K562 (cell line): ENCODE data around the gene LIPJ. TPM values are rescaled to one million over a fixed set of nuclear protein-coding genes. Genes with fewer than 3 reads are reported as not detected.

ENCODE experiments used
- ATAC-seq: fragments of 200-7000 bp; cut with Tn5 transposase; 3 replicates; pipeline ENCODE4 v1.9.1; 2020; ENCODE audit warnings: moderate library complexity
- BruUV-seq: library from RNA; stranded (reverse); fragments of 400-500 nt; replicated peaks from 2 replicates; lab custom pipeline; 2021; lab: Mats Ljungman, UMichigan
- CTCF ChIA-PET: fragments of 300-600 bp; formaldehyde crosslinking; extraction: SDS; loops from one replicate; lab custom pipeline; 2021; ENCODE audit warnings: low intra/inter-chr PET ratio; lab: Yijun Ruan, JAX
- POLR2A ChIA-PET: fragments of 300-600, 350-650 bp; sonication (Branson Sonifier 250); formaldehyde crosslinking; extraction: SDS; loops from one replicate; lab custom pipeline; 2021; ENCODE audit warnings: antibody characterized with exemption, inconsistent platforms; lab: Yijun Ruan, JAX
- DNase-seq, 4 experiments: peaks; one replicate each; pipeline versions ENCODE4 v3.0.0 to v3.0.0-alpha.2; 2011 to 2018; ENCODE audit warnings: low spot score in 3 of 4, mixed read lengths in 3 of 4; ENCODE audit errors: extremely low read depth in 1 of 4
- FAIRE-seq: peaks from 2 replicates; lab custom pipeline; 2011; peaks lifted over from hg19 to GRCh38; lab: Jason Lieb, UNC
- H2AFZ ChIP-seq: 2 replicates; pipeline ENCODE4 v1.6.0; 2011; ENCODE audit warnings: low read depth, low read length, control low read depth, inconsistent platforms
- H3K27ac ChIP-seq: fragments of 200-600 bp; 3 replicates; pipeline ENCODE4 v1.8.0; 2011; ENCODE audit warnings: low read depth, mild to moderate bottlenecking, control low read depth, inconsistent platforms, low read length, moderate library complexity, mixed read lengths; ENCODE audit errors: extremely low read depth
- H3K27me3 ChIP-seq, 2 experiments: fragments of 300-600 bp in 1 of 2; 2 replicates in 1 of 2; 3 replicates in 1 of 2; pipeline versions ENCODE4 v1.6.0 to v1.8.0; 2011; ENCODE audit warnings: inconsistent platforms in 2 of 2, low read length in 2 of 2, mild to moderate bottlenecking in 1 of 2, mixed read lengths in 1 of 2, moderate library complexity in 1 of 2; ENCODE audit not compliant: control insufficient read depth in 2 of 2, insufficient read depth in 2 of 2
- H3K36me3 ChIP-seq: fragments of 300-600 bp; 3 replicates; pipeline ENCODE4 v1.8.0; 2011; ENCODE audit warnings: mild to moderate bottlenecking, low read length, inconsistent platforms; ENCODE audit not compliant: control insufficient read depth, insufficient read depth
- H3K4me1 ChIP-seq, 2 experiments: fragments of 200-600 bp in 1 of 2; replicated peaks in 1 of 2; 2 replicates in 1 of 2; 3 replicates in 1 of 2; pipeline versions ENCODE4 v1.5.1 to v1.8.0; 2011; ENCODE audit warnings: inconsistent platforms in 2 of 2, low read length in 2 of 2, mild to moderate bottlenecking in 1 of 2, mixed read lengths in 1 of 2, moderate library complexity in 1 of 2; ENCODE audit not compliant: control insufficient read depth in 2 of 2, insufficient read depth in 2 of 2
- H3K4me2 ChIP-seq: 2 replicates; pipeline ENCODE4 v1.6.1; 2011; ENCODE audit warnings: low read length, control low read depth, inconsistent platforms, mixed read lengths; ENCODE audit not compliant: insufficient read depth
- H3K4me3 ChIP-seq: fragments of 200-600 bp; sonication (generic), shearing (Covaris generic); 2 replicates; pipeline ENCODE4 v1.5.1; 2016; ENCODE audit warnings: control low read depth, inconsistent platforms
- H3K79me2 ChIP-seq: fragments of 200-600 bp; 3 replicates; pipeline ENCODE4 v1.8.0; 2011; ENCODE audit warnings: low read length, inconsistent platforms; ENCODE audit not compliant: control insufficient read depth, insufficient read depth
- H3K9ac ChIP-seq, 2 experiments: 2 replicates each; pipeline versions ENCODE4 v1.6.0 to v1.6.1; 2011; ENCODE audit warnings: low read depth in 2 of 2, low read length in 2 of 2, control low read depth in 1 of 2, inconsistent platforms in 1 of 2, mild to moderate bottlenecking in 1 of 2, mixed read lengths in 1 of 2; ENCODE audit not compliant: insufficient read depth in 1 of 2
- H3K9me1 ChIP-seq: one replicate; pipeline ENCODE4 v1.6.0; 2011; ENCODE audit warnings: inconsistent platforms, mild to moderate bottlenecking, low read length, moderate library complexity; ENCODE audit not compliant: control insufficient read depth, insufficient read depth
- H3K9me3 ChIP-seq: replicated peaks from 2 replicates; pipeline ENCODE4 v1.5.1; 2011; ENCODE audit warnings: low read depth, low read length, inconsistent platforms; ENCODE audit not compliant: control insufficient read depth, insufficient read depth
- H4K20me1 ChIP-seq: replicated peaks from 2 replicates; pipeline ENCODE4 v1.6.1; 2011; ENCODE audit warnings: low read length, inconsistent platforms, mixed read lengths; ENCODE audit not compliant: control insufficient read depth, insufficient read depth
- ARID1B ChIP-seq: fragments of 450-650 bp; IDR thresholded peaks from 2 replicates; pipeline ENCODE4 v1.6.1; 2016; ENCODE audit warnings: antibody characterized with exemption, mild to moderate bottlenecking, inconsistent platforms
- BCL6 ChIP-seq: fragments of 250-450 bp; sonication (Bioruptor Pico); IDR thresholded peaks from 2 replicates; pipeline ENCODE4 v1.4.0; 2020
- FUS ChIP-seq: fragments of 200-400 bp; formaldehyde crosslinking; optimal IDR thresholded peaks from 2 replicates; pipeline ENCODE3; 2017; ENCODE audit warnings: low read depth, low read length
- GATAD2A ChIP-seq: fragments of 450-650 bp; IDR thresholded peaks from 2 replicates; pipeline ENCODE4 v1.6.1; 2017
- HNRNPUL1 ChIP-seq: fragments of 200-400 bp; formaldehyde crosslinking; IDR thresholded peaks from 2 replicates; pipeline ENCODE4 v1.6.1; 2017; ENCODE audit warnings: low read length
- MAX ChIP-seq: sonication (generic); formaldehyde crosslinking; IDR thresholded peaks from 2 replicates; pipeline ENCODE4 v1.9.0; 2022; ENCODE audit warnings: mild to moderate bottlenecking, missing genetic modification reagents
- MTA2 ChIP-seq: fragments of 450-650 bp; IDR thresholded peaks from 2 replicates; pipeline ENCODE4 v1.6.1; 2016; ENCODE audit warnings: low read depth
- NCOA1 ChIP-seq: fragments of 450-650 bp; IDR thresholded peaks from 2 replicates; pipeline ENCODE4 v1.6.1; 2016; ENCODE audit warnings: low read depth
- ZBTB8A ChIP-seq: fragments of 450-650 bp; IDR thresholded peaks from 2 replicates; pipeline ENCODE4 v1.6.1; 2018; ENCODE audit warnings: mild to moderate bottlenecking, moderate library complexity; ENCODE audit not compliant: partially characterized antibody
- ZKSCAN1 ChIP-seq: fragments of 150-350 bp; IDR thresholded peaks from 2 replicates; pipeline ENCODE4 v1.6.1; 2016; ENCODE audit warnings: low read depth, low read length
- ZNF407 ChIP-seq: fragments of 450-650 bp; IDR thresholded peaks from 2 replicates; pipeline ENCODE4 v1.6.1; 2016; ENCODE audit warnings: low read depth
- ZNF431 ChIP-seq: sonication (generic); formaldehyde crosslinking; IDR thresholded peaks from 2 replicates; pipeline ENCODE4 v1.8.0; 2022; ENCODE audit warnings: mild to moderate bottlenecking, missing genetic modification reagents
- ZNF766 ChIP-seq: fragments of 200-800 bp; sonication (Bioruptor generic); conservative IDR thresholded peaks from 2 replicates; pipeline ENCODE4 v1.6.1; 2016; ENCODE audit warnings: missing genetic modification characterization, missing compliant biosample characterization
- WGBS: fragments of 100-300 bp; shearing (Covaris generic); methylation state at CpG from one replicate; pipeline ENCODE4 v1.1.6; 2016; ENCODE audit warnings: low coverage, mixed read lengths; ENCODE audit not compliant: insufficient coverage; ENCODE audit errors: missing lambda C conversion rate; 5-methylcytosine and 5-hydroxymethylcytosine counted together
- in situ Hi-C: fragments of 300-500 bp; cut with MboI; formaldehyde crosslinking; loops from 4 replicates; pipeline ENCODE4 v1.15.0; 2018; ENCODE audit warnings: inconsistent platforms, mixed read lengths
- intact Hi-C: fragments of 100-400 bp; cut with micrococcal nuclease; formaldehyde crosslinking; loops from 2 replicates; pipeline ENCODE4 v1.14.2; 2022
- polyA plus RNA-seq, 8 experiments: library from polyadenylated mRNA; depleted of rRNA in 4 of 8; stranded (reverse) in 5 of 8; unstranded in 3 of 8; fragments of >200 nt; fragmentation: Nextera tagmentation in 2 of 8; fragmentation: Illumina TruSeq in 1 of 8; extraction: Ambion mirVana in 2 of 8; extraction: Trizol in 1 of 8; gene quantifications; 2 replicates each; pipeline versions ENCODE4 v1.2.1 to v1.2.3, GENCODE V29; 2011 to 2014; ENCODE audit warnings: inconsistent platforms in 1 of 8, missing spikeins in 1 of 8
- total RNA-seq, 7 experiments: library from RNA; depleted of rRNA in 6 of 7; stranded (reverse); fragments of >200 nt in 6 of 7; fragmentation: Illumina TruSeq in 2 of 7; extraction: Trizol in 2 of 7; gene quantifications; 2 replicates each; pipeline versions ENCODE4 v1.2.1 to v1.2.3, GENCODE V29; 2011 to 2021; ENCODE audit warnings: low replicate concordance in 1 of 7

The LIPJ gene
- total and polyA plus RNA-seq, 9 of the 15 experiments (the other 6 are each of a cell fraction or from before 2014, with no cell fraction given) = not detected

GRCh38 chr10:88546497-88546896, 40.1 kb upstream of the LIPJ start:
- in situ Hi-C loops = no loop called here
- Histone ChIP-seq H2AFZ (no peak overlapping the region), H3K4me2 (no peak overlapping the region)
- ATAC-seq = no peak
- no TSS peak for BruUV-seq
- TF ChIP-seq NCOA1 = no peak
- TF ChIP-seq MTA2 = no peak
- TF ChIP-seq FUS = no peak
- TF ChIP-seq ZNF766 (CRISPR knock-in tag) = no peak
- TF ChIP-seq HNRNPUL1 = no peak
- no peak for TF ChIP-seq ZBTB8A
- no peak for TF ChIP-seq GATAD2A
- no peak for TF ChIP-seq ZKSCAN1
- no peak for TF ChIP-seq BCL6 (CRISPR knock-in tag)
- TF ChIP-seq ZNF407 = no peak
- TF ChIP-seq ARID1B = no peak
- no peak for TF ChIP-seq MAX
- TF ChIP-seq ZNF431 (CRISPR knock-in tag) = no peak
- TF ChIP-seq, all 486 proteins: peak for 0
- H4K20me1 ChIP-seq = no peaks in the 10 kb centered on the region
- H3K9ac ChIP-seq = no peak overlapping the region
- intact Hi-C loops = no loop called here
- no peaks in the 10 kb centered on the region for H3K27me3 ChIP-seq
- H3K27ac ChIP-seq = no peak overlapping the region
- ChIA-PET CTCF (no interaction called here), POLR2A (no interaction called here)
- H3K79me2 ChIP-seq = no peaks in the 10 kb centered on the region
- WGBS = 0% methylated on average over 3 of the region's 3 CpGs
- H3K4me1 ChIP-seq = no peaks in the 10 kb centered on the region
- no peak overlapping the region for H3K4me3 ChIP-seq
- DNase-seq = no peak
- H3K9me1 ChIP-seq = no peaks in the 10 kb centered on the region
- H3K36me3 ChIP-seq = no peaks in the 10 kb centered on the region
- no peaks in the 10 kb centered on the region for H3K9me3 ChIP-seq
- FAIRE-seq = no peak
